ENCODE results near the gene DMAC2L.
"Not testable (repeated sequence)": the region's sequence is repeated elsewhere in the genome, so short reads cannot be mapped to it uniquely, and the experiment has no call there.

DMAC2L gene

GRCh38 chr14:50347521-50347920, 35.4 kb downstream of the DMAC2L start:
- peak overlapping the region; percentile 88; the same call in 1 of the 2 replicates for H3K27ac ChIP-seq
- TF ChIP-seq, protein P1, sequence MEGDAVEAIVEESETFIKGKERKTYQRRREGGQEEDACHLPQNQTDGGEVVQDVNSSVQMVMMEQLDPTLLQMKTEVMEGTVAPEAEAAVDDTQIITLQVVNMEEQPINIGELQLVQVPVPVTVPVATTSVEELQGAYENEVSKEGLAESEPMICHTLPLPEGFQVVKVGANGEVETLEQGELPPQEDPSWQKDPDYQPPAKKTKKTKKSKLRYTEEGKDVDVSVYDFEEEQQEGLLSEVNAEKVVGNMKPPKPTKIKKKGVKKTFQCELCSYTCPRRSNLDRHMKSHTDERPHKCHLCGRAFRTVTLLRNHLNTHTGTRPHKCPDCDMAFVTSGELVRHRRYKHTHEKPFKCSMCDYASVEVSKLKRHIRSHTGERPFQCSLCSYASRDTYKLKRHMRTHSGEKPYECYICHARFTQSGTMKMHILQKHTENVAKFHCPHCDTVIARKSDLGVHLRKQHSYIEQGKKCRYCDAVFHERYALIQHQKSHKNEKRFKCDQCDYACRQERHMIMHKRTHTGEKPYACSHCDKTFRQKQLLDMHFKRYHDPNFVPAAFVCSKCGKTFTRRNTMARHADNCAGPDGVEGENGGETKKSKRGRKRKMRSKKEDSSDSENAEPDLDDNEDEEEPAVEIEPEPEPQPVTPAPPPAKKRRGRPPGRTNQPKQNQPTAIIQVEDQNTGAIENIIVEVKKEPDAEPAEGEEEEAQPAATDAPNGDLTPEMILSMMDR (conservative IDR thresholded peaks at IDR 0.05), result no peak

GRCh38 chr14:50348933-50349332, 36.8 kb downstream of the DMAC2L start:
- TF ChIP-seq, protein P1 (conservative IDR thresholded peaks at IDR 0.05), result no peak
- H3K27ac ChIP-seq, result no peak overlapping the region

- no peak overlapping the region for H3K27ac ChIP-seq
- TF ChIP-seq, protein P1 (conservative IDR thresholded peaks at IDR 0.05), result no peak
These were observed 38.9 kb downstream of the DMAC2L start for GRCh38 chr14:50350975-50351374.

DNA sequence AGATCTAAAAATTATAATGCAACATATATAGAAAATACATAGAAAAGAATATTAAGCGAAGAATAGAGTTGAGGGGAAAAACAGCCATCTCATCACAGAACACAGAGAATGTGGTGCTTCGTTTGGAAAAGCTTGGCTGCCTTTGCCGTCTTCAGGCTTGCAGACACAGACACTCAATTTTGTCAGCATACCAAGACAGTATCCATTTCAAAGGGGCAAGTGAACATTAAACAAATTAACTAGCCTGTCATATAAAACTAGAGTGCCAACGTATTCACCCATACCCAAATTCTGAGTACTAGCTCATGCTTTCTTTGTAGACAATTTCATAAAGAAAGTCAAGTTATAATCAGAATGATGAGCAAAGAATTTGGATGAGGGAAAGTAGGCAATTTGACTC, 40.5 kb downstream of the DMAC2L start:
- TF ChIP-seq, protein P1 (conservative IDR thresholded peaks at IDR 0.05), result no peak
- H3K27ac ChIP-seq, result no peak overlapping the region

GRCh38 chr14:50353126-50353525, 41.0 kb downstream of the DMAC2L start:
- H3K27ac ChIP-seq, result no peak overlapping the region
- TF ChIP-seq, protein P1 (conservative IDR thresholded peaks at IDR 0.05), result no peak

DNA sequence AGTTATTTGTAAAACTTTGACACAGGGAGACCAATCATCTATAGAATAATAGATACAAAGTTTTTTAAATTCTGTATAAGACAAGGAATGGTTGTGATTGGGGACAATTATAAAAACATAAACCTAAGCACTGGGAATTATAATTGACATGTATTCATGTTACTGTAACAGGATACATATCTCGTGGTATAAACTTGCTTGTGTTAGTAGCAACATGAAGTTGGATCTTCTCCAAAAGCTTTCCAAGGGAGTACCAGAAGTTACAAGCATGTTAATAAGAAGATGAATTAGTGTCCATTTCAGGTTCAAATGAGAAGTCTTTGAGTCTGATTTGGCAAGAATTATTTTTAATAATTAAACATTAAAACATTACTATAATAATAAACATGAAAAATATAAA, 42.4 kb downstream of the DMAC2L start:
- TF ChIP-seq, protein P1 (conservative IDR thresholded peaks at IDR 0.05), result no peak
- H3K27ac ChIP-seq, result no peak overlapping the region

- no peak overlapping the region for H3K27ac ChIP-seq
- TF ChIP-seq, protein P1 (conservative IDR thresholded peaks at IDR 0.05), result no peak
These were observed 43.6 kb downstream of the DMAC2L start for GRCh38 chr14:50355692-50356091.

DNA sequence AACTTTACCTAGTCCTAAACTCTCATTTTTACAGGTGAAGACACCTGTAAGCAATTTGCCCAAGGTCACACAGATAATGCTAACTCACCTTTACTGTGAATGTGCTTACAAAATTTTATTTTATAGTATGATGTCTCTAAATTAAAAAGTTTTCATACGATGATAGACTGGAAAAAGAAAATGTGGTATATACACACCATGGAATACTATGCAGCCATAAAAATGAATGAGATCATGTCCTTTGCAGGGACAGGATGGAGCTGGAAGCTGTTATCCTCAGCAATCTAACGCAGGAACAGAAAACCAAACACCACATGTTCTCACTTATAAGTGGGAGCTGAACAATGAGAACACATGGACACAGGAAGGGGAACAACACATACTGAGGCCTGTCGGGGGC, 44.2 kb downstream of the DMAC2L start:
- not testable (repeated sequence) for H3K27ac ChIP-seq
